OCI-M2 (cell line): Measurements from ENCODE around the gene DNAJC12.
"Not testable (repeated sequence)": the region's sequence is repeated elsewhere in the genome, so short reads cannot be mapped to it uniquely, and the experiment has no call there.

Source experiments
- DNase-seq: peaks from one replicate; lab custom pipeline; 2025; ENCODE audit not compliant: unreplicated experiment; lab: John Stamatoyannopoulos, UW

DNAJC12 gene

DNA sequence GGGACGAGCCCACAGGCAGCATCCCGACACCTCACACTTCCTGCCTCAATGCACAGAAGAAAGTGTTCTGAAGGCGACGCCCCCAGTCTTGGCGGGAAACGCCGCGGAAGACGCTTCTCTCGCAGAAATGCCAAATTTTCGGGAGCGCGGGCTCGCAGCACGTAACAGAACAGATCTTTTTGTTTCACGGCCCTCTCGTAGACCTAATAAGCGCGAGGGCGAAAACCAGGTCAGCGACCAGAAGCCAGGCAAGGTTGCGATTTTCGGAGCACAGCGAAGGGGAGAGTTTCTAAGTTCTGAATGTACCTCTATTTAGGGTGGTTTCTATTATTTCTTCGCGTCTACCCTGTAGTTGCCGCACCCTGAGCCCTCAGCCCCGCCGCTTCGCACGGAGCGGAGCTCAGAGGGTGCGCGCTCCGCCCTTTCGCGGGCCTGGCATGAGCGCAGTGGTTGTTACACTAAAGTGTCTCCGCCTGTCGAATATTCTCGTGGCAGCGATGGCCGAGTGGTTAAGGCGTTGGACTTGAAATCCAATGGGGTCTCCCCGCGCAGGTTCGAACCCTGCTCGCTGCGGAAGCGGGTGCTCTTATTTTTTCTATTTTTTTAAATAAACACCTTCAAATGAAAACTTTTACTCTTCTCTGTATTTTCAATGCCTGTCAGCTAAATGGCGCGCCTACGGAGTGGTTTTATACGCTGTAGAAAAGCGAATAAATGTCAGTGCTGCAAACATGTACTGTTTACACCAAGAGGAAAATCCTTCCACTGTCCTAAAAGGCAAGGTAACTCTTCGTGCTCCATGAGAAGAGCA, 73.8 kb downstream of the DNAJC12 start:
- peak; percentile 97 for DNase-seq

DNA sequence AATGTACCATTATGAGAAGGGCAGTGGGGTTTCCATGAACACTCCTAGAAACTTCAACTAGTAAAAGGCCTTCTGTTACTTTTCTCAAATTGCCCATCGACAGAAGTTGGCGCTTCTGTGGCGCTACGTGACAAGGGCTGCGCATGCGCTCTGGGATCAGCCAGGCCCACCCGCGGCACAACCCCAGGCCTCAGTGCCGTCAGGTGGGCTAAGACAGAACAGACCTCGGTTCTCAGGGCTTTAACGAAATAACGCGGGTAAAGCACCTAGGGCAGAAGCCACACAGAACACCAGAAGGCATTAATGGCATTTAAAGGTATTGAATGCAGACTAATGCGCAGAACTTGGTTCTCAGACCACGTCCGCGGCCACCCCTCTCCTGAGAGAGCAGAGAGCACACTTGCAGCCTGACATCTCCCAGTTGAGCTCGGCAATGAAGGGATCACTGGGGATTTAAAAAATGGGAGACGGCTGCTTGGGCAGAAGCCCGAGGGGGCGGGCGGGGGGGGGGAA, 74.4 kb downstream of the DNAJC12 start:
- DNase-seq, result peak; percentile 67

DNA sequence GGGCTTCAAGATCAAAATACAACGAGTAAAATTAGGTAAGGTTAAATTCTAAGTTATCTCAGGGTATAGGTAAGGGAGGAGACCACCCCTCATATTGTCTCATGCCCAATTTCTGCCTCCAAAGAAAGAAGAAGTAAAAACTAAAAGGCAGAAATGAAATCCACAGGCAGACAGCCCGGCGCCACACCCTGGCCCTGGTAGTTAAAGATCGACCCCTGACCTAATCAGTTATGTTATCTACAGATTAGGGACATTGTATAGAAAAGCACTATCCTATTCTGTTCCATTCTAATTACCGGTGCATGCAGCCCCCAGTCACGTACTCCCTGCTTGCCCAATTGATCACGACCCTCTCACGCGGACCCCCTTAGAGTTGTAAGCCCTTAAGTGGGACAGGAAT, 75.4 kb downstream of the DNAJC12 start:
- not testable (repeated sequence) for DNase-seq

DNA sequence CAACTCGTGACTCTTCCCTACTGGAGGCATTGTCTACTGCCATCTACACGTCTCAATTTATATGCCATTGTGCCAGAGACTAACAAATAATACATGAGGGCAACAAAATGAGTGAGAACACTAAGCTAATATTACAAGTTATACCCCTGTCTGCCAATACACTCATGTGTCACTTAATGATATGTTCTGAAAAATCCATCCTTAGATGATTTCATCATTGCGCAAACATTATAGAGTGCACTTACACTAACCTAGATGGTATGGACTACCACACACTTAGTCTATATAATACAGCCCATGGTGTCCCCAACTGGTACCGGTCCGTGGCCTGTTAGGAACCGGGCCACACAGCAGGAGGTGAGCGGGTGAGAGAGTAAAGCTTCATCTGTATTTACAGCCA, 77.7 kb downstream of the DNAJC12 start:
- DNase-seq, result no peak
